Stimulated activated CD8-positive, alpha-beta memory T cell treated with anti-CD3 and anti-CD28 coated beads, Interleukin-15, amount 100 ng/mL, for 48 hours (primary cell): ENCODE measurements around the gene ERI3.

Source experiments
- DNase-seq, 2 donors: peaks; one replicate each; pipeline ENCODE4 v3.0.0-alpha.2; 2020; ENCODE audit warnings: low read depth in 2 of 2

ERI3 gene

GRCh38 chr1:44351289-44351688 lies 3.8 kb downstream of the ERI3 start:
- DNase-seq, result no peak

- DNase-seq, result no peak
Observed at GRCh38 chr1:44348061-44348485, 7.0 kb downstream of the ERI3 start.

DNA sequence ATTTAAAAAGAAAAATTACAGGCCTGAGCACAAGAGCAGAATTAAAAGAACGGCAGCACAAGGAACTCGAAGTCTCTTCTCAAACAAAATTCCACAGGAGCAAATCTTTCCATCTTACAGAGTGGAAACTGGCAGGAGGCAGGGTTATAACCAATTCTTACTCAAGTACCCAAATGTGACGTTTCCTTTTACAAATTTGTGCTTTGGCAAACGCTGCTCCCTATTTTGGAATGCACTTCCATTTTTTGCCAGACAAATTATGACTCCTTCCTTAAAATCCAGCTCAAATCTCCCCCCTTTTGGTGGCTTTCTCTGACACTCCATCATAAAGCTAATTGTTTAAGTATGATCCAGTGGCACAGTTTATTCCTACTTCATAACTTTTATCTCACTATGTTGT lies 7.8 kb downstream of the ERI3 start:
- no peak for DNase-seq

DNA sequence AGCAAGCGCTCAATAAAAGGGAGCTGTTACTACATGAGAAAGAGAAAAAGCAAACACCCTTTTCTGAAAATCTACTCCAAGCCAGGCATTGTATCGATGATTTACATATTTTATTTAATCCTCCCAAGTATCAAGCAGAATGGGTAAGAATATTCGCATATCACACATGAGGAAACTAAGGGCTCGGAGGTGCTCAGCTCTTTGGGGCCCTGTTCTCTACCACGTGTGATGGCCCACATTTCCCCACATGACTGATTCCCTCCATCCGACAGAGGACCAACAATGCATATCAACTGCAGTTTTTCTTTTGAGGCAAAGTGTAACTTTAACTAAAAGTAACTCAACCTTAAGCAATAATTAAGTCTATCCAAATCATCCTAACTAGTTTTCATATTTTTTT lies 8.2 kb downstream of the ERI3 start:
- no peak for DNase-seq

GRCh38 chr1:44346184-44346583 lies 8.9 kb downstream of the ERI3 start:
- no peak for DNase-seq

GRCh38 chr1:44345187-44345775 lies 9.8 kb downstream of the ERI3 start:
- DNase-seq, result no peak

- no peak for DNase-seq
Observed at GRCh38 chr1:44339731-44340130, 15.3 kb downstream of the ERI3 start.

GRCh38 chr1:44338136-44338535 lies 16.9 kb downstream of the ERI3 start:
- no peak for DNase-seq

DNA sequence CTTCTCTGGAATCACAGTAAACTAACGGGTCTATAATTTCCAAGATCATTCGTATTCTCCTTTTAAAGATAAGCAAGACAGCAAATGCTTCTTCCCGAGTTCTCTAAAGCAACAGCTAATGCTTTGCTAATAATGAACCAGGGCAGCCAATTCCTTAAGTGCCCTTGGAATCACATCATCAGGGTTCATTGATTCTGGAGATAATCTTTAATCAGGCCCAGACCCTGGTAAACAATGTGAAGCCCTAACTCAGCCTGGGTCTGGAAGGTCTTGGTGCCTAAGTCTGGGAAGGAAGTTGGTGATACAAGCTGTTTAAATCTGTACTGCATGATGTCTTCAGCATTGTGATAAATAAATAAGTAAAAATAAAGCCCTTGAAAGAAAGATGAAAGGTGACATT lies 18.4 kb downstream of the ERI3 start:
- no peak for DNase-seq

- DNase-seq, result no peak
Observed at GRCh38 chr1:44334968-44335367, 20.1 kb downstream of the ERI3 start.

GRCh38 chr1:44333376-44333775 lies 21.7 kb downstream of the ERI3 start:
- DNase-seq, result no peak

- no peak for DNase-seq
Observed at GRCh38 chr1:44332505-44332904, 22.6 kb downstream of the ERI3 start.

- DNase-seq, result no peak
Observed at GRCh38 chr1:44330935-44331334, 24.1 kb downstream of the ERI3 start.

- no peak for DNase-seq
Observed at GRCh38 chr1:44328671-44329416, 26.2 kb downstream of the ERI3 start.

DNA sequence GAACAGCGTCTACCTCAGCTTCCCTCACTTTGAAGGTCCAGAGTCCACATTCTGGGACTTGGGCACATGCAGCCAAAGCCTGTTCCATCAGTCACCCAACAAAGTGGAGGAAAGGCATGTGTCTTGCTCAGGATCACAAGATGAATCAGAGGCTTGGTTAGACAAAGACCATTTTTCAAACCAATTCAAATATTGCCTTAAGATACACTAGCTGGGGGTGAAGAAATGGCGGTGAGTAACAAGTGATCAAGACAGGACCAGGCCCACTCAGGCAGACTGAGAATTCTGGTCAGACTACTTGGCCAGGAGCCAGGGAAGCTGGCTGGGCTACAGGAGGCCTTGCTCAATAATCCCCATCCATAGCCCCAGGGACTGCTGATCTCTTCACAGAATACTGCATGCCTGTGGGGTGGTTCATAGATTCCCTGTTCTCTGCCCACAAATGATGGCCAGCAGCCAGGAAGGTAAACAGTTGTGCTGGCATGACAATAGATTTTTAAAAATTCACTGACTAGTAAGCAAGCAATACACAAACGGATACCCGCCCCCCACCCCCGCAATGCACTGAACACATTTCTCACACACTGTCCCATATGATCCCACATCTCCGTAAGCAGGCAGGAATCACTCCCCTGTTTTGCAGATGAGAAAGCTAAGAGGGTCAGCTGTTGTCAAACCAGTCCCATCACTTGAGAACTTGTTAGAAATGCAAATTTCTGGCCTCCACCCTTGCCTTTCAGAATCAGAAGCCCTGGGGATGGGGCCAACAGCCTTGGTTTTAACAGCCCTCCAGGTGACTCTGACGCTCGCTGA lies 27.2 kb downstream of the ERI3 start:
- no peak for DNase-seq

DNA sequence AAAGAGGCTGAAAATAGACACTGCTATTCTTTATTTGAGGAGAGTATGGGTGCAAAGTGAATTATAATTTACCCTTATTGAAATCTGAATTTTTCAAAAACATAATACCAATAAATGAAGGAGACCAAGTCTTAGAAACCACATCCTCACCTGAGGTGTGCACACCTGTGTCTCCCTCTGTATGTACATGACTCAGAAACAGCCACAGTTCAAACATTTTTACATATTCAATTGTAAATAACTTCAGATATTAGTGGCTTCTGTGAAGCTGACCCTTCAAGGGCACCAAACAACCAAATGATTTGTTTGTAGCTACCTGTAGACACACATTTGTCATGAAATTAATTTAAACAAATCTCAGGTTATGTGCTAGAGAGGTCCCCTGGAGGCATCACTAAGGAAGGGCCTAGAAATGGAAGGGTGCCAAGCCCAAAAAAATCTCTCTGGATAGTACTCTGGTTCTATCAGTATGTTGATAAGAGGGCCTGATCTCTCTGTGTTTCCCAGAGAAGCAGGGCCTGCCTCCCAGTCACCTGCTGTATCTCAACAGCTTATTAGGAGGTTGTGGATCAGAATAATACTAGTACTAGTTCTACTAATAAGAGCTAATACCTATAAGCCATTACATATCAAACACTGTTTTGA lies 28.1 kb downstream of the ERI3 start:
- DNase-seq, result no peak

GRCh38 chr1:44326024-44326701 lies 28.9 kb downstream of the ERI3 start:
- DNase-seq, result no peak

GRCh38 chr1:44323947-44324346 lies 31.1 kb downstream of the ERI3 start:
- no peak for DNase-seq

DNA sequence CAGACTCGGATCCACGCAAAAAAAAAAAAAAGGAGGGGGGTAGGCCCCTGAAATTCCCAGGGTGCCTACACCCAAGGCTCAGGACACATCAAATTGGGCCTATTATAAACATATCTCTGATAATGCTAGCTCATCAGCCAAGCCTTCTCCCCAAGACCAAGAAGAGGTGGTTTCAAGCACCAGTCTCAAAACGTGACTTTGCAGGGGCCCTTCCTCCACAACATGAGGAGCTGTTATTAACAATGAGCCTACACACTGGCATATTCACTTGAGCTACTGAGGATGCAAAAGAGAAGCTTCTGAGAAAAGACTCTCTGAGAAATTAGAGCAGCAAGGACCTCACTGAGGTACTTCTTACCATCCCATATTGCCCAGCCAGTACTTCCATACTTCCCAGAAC lies 32.7 kb downstream of the ERI3 start:
- no peak for DNase-seq

DNA sequence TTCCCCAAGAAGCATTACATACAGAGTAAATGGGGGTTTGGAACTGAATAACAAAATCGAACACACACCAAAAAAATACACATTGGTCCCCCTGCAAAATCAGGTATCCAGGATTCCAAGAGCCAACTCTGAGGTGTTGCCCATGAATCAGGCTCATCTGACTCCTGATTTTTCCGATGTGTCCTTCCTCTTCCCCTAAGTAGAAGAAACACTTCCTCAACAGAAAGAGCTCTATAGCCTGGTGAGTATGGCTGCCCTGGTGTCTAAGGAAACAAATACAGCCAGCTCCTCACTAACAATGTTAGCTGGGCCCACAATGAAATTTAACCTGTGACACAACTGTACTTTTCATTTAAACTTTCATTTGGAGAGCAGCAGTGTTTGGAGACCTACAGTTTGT lies 33.6 kb downstream of the ERI3 start:
- no peak for DNase-seq
